ENCODE data around the gene SLC66A2. TPM values are rescaled to one million over a fixed set of nuclear protein-coding genes. Genes with fewer than 3 reads are reported as not detected.

The SLC66A2 gene
- total RNA-seq, 1 donor from 2014 or later, result 5.8 TPM

DNA sequence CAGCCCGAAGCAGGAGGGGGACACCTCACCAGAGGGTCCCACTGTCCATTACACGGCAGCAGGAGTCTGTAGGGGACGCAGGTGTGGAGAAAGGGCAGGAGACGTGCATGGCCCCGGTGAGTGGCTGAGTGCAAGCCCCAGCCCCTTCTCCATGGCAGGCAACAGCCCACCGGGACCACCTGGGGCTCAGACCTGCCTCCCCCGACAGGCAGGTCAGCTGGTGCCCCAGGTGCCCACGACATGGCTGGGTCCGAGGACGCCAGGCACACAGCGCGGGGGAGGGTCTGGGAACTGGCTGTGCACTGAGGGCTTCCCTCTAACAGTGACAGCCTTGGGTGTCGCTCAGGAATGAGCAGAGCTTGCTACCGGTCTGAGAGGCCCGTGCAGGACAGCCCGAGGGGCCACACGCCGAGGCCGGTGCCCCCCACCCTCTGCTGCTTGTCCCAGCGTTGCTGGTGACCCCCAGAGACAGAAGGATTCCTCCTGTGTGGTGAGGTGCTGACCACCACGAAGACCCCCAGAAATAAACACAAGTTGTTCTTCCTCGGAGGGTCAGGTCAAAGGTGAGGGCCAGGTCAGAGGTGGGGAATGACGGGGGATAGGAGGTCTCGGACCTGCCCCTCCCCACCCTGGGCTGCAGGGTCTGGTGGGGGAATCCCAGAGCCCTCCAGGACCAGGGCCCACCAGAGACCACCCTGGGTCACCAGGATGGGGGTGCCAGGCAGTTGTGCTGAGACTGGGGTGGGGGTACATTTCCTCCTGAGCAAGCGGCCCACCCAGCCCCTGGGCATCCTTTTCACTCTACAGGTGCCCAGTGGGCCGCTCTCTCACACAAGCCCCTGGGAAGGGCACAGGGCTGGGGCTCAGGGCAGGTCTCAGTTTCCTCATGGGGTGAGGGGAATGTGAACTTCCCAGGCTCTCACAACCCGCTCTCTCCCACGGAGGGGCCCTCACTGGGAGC, 50.6 kb downstream of the SLC66A2 start:
- Histone ChIP-seq H3K79me2 (ENCODE audit: low read depth) (no peaks in the 10 kb centered on the region), H3K36me3 (no peaks in the 10 kb centered on the region), H4K20me1 (ENCODE audit: low read depth) (no peaks in the 10 kb centered on the region), H3K9ac (no peak overlapping the region), H3K27ac (no peak overlapping the region), H3K27me3 (no peaks in the 10 kb centered on the region), H3K4me2 (no peak overlapping the region), H3K4me1 (no peaks in the 10 kb centered on the region), H3K9me3 (ENCODE audit: low read depth) (peaks cover 11% of the 10 kb centered on the region), H2AFZ (replicated peaks) (no peak overlapping the region), H3F3A (ENCODE audit: low read depth) (no peaks in the 10 kb centered on the region), H3K4me3 (no peak overlapping the region)
- TF ChIP-seq EZH2 (IDR thresholded peaks at IDR 0.05) (no peak), EZH2phosphoT487 (IDR thresholded peaks at IDR 0.05) (no peak)
- TF ChIP-seq, protein P1, sequence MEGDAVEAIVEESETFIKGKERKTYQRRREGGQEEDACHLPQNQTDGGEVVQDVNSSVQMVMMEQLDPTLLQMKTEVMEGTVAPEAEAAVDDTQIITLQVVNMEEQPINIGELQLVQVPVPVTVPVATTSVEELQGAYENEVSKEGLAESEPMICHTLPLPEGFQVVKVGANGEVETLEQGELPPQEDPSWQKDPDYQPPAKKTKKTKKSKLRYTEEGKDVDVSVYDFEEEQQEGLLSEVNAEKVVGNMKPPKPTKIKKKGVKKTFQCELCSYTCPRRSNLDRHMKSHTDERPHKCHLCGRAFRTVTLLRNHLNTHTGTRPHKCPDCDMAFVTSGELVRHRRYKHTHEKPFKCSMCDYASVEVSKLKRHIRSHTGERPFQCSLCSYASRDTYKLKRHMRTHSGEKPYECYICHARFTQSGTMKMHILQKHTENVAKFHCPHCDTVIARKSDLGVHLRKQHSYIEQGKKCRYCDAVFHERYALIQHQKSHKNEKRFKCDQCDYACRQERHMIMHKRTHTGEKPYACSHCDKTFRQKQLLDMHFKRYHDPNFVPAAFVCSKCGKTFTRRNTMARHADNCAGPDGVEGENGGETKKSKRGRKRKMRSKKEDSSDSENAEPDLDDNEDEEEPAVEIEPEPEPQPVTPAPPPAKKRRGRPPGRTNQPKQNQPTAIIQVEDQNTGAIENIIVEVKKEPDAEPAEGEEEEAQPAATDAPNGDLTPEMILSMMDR (IDR thresholded peaks at IDR 0.05), result no peak
- no peak for DNase-seq (ENCODE audit: low spot score)
- peaks cover 46% of the 10 kb centered on the region for H3K9me3 Mint-ChIP-seq
- no peak overlapping the region for H3K27ac Mint-ChIP-seq
- no peaks in the 10 kb centered on the region for H3K4me1 Mint-ChIP-seq
- no peak overlapping the region for H3K4me3 Mint-ChIP-seq
- H3K36me3 Mint-ChIP-seq, result peaks cover 22% of the 10 kb centered on the region
- H3K27me3 Mint-ChIP-seq (ENCODE audit: insufficient read depth, low read depth), result peaks cover 9% of the 10 kb centered on the region

DNA sequence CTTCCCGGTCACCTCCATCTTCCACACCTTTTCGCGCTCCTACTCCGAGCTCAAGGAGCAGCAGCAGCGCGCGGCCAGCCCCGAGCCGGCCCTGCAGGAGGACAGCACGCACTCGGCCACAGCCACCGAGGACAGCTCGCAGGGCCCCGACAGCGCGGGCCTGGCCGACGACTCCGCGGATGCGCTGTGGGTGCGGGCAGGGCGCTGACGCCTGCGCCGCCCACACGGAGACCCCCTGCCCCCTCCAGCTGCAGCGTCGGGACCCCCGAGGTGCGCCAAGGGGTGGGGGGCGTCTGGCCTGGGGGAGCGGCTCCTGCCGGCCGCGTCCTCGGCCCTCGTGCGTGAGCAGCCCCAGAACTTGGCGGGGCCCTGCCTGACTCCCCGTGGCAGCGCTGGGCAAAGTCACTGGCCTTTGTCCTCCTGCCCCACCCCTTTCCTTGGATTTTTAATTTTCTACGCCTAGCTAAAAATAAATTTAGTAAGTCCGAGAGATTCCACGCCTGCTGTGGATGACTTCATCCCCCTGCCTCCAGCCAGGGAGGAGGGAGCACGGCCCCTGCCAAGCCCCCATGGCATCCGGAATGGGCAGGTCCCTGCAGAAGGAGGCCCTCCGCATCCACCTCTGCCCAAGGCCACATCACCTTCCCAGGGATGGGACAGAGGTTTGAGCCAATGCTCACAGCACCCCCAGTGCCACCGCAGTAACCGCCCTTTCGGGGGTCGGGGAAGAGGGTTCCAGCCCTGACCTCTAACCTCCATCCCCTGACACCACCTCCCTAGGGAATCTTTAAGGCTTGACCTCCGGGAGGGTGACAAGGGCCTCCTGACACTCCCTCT, 51.6 kb downstream of the SLC66A2 start:
- Mint-ChIP-seq H3K9me3 (peaks cover 51% of the 10 kb centered on the region), H3K4me3 (no peak overlapping the region), H3K27me3 (ENCODE audit: insufficient read depth, low read depth) (peaks cover 9% of the 10 kb centered on the region), H3K36me3 (peaks cover 20% of the 10 kb centered on the region), H3K4me1 (no peaks in the 10 kb centered on the region), H3K27ac (no peak overlapping the region)
- H3K36me3 ChIP-seq, result no peaks in the 10 kb centered on the region
- H2AFZ ChIP-seq (replicated peaks), result no peak overlapping the region
- no peak for TF ChIP-seq EZH2 (IDR thresholded peaks at IDR 0.05)
- TF ChIP-seq, protein P1 (IDR thresholded peaks at IDR 0.05), result no peak
- no peak overlapping the region for H3K4me2 ChIP-seq
- no peaks in the 10 kb centered on the region for H3K27me3 ChIP-seq
- no peaks in the 10 kb centered on the region for H3K79me2 ChIP-seq (ENCODE audit: low read depth)
- peaks cover 16% of the 10 kb centered on the region for H3K9me3 ChIP-seq (ENCODE audit: low read depth)
- no peak overlapping the region for H3K27ac ChIP-seq
- no peak for DNase-seq (ENCODE audit: low spot score)
- H3F3A ChIP-seq (ENCODE audit: low read depth), result no peaks in the 10 kb centered on the region
- H3K4me3 ChIP-seq, result no peak overlapping the region
- no peak overlapping the region for H3K9ac ChIP-seq
- H4K20me1 ChIP-seq (ENCODE audit: low read depth), result no peaks in the 10 kb centered on the region
- H3K4me1 ChIP-seq, result no peaks in the 10 kb centered on the region

DNA sequence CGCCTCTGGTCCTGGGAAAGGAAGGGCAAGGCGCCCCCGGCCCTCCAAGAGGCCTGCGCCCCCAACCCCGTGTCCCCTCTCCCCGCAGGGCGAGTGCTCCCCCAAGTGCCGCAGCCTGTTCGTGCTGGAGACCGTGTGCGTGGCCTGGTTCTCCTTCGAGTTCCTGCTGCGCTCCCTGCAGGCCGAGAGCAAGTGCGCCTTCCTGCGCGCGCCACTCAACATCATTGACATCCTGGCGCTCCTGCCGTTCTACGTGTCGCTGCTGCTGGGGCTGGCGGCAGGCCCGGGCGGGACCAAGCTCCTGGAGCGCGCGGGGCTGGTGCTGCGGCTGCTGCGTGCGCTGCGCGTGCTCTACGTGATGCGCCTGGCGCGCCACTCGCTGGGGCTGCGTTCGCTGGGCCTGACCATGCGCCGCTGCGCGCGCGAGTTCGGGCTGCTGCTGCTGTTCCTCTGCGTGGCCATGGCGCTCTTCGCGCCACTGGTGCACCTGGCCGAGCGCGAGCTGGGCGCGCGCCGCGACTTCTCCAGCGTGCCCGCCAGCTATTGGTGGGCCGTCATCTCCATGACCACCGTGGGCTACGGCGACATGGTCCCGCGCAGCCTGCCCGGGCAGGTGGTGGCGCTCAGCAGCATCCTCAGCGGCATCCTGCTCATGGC, 52.4 kb downstream of the SLC66A2 start:
- peaks cover 57% of the 10 kb centered on the region for H3K9me3 Mint-ChIP-seq
- Histone ChIP-seq H3F3A (ENCODE audit: low read depth) (no peaks in the 10 kb centered on the region), H3K4me3 (no peak overlapping the region), H2AFZ (replicated peaks) (no peak overlapping the region), H3K27me3 (no peaks in the 10 kb centered on the region), H3K79me2 (ENCODE audit: low read depth) (no peaks in the 10 kb centered on the region), H3K4me1 (no peaks in the 10 kb centered on the region), H3K9ac (no peak overlapping the region), H3K27ac (no peak overlapping the region), H3K36me3 (no peaks in the 10 kb centered on the region), H3K9me3 (ENCODE audit: low read depth) (peaks cover 16% of the 10 kb centered on the region), H4K20me1 (ENCODE audit: low read depth) (no peaks in the 10 kb centered on the region), H3K4me2 (no peak overlapping the region)
- no peak for TF ChIP-seq EZH2phosphoT487 (IDR thresholded peaks at IDR 0.05)
- no peak for TF ChIP-seq EZH2 (IDR thresholded peaks at IDR 0.05)
- TF ChIP-seq, protein P1 (IDR thresholded peaks at IDR 0.05), result no peak
- no peak overlapping the region for H3K27ac Mint-ChIP-seq
- no peaks in the 10 kb centered on the region for H3K4me1 Mint-ChIP-seq
- H3K36me3 Mint-ChIP-seq, result peaks cover 20% of the 10 kb centered on the region
- no peak for DNase-seq (ENCODE audit: low spot score)
- H3K27me3 Mint-ChIP-seq (ENCODE audit: insufficient read depth, low read depth), result peaks cover 11% of the 10 kb centered on the region
- H3K4me3 Mint-ChIP-seq, result no peak overlapping the region
